ENCODE results near the gene WDR89.

The WDR89 gene

DNA sequence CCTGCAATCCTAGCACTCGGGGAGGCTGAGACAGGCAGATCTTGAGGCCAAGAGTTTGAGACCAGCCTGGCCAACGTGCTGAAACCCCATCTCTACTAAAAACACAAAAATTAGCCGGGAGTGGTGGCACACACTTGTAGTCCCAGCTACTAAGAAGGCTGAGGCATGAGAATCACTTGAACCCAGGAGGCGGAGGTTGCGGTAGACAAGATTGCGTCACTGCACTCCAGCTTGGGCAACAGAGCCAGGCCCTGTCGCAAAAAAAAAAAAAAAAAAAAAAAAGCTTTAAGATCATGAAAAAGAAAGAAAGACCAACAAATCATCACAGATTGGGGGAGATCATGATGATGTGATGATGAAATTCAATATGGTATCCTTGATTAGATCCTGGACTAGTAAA lies 30.6 kb downstream of the WDR89 start:
- H3K27ac ChIP-seq, result no peak overlapping the region
- no peak for TF ChIP-seq ZFX (IDR thresholded peaks at IDR 0.05; ENCODE audit: borderline replicate concordance)
- TF ChIP-seq CTCF (IDR thresholded peaks at IDR 0.05), result no peak

- TF ChIP-seq CTCF (IDR thresholded peaks at IDR 0.05) (no peak), ZFX (IDR thresholded peaks at IDR 0.05; ENCODE audit: borderline replicate concordance) (no peak)
- H3K27ac ChIP-seq, result no peak overlapping the region
These were observed 36.6 kb downstream of the WDR89 start for GRCh38 chr14:63605041-63605532.

DNA sequence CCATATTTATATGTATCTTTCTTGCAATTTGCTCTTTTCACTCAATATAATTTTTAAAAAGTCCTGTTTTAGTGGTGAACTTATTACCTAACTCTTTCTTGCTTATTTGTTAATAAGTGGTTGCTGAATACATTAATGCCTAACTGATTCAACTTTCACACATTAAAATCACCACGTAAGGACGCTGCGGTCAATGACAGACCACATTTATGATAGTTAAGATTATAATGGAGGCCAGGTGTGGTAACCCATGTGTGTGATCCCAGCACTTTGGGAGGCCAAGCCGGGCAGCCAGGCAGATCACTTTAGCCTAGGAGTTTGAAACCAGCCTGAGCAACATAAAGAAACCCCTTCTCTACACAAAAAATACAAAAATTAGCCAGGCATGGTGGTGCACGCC lies 37.0 kb downstream of the WDR89 start:
- H3K27ac ChIP-seq, result no peak overlapping the region
- TF ChIP-seq CTCF (IDR thresholded peaks at IDR 0.05) (no peak), ZFX (IDR thresholded peaks at IDR 0.05; ENCODE audit: borderline replicate concordance) (no peak)

- no peak overlapping the region for H3K27ac ChIP-seq
- TF ChIP-seq CTCF (IDR thresholded peaks at IDR 0.05), result no peak
- no peak for TF ChIP-seq ZFX (IDR thresholded peaks at IDR 0.05; ENCODE audit: borderline replicate concordance)
These were observed 37.9 kb downstream of the WDR89 start for GRCh38 chr14:63603749-63604277.

DNA sequence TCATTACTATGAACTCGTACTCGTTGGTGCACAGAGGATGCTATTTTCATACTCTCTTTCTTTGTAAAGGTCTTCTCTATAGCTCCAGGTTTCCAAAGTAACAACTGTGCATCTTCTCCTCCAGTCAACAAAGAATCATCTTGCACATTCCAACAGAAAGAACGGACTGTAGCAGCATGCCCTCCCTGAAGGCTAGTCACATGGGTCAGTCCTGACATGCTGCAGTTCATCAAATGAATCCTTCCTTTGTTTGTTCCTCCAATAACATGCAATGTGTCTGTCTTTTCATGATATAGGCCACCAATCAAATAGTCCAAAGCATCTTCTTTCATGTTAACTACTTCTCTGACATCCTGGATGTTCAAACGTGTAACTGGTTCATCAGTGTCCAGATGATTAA lies 42.9 kb downstream of the WDR89 start:
- no peak for TF ChIP-seq ZFX (IDR thresholded peaks at IDR 0.05; ENCODE audit: borderline replicate concordance)
- no peak for TF ChIP-seq CTCF (IDR thresholded peaks at IDR 0.05)
- H3K27ac ChIP-seq, result no peak overlapping the region

DNA sequence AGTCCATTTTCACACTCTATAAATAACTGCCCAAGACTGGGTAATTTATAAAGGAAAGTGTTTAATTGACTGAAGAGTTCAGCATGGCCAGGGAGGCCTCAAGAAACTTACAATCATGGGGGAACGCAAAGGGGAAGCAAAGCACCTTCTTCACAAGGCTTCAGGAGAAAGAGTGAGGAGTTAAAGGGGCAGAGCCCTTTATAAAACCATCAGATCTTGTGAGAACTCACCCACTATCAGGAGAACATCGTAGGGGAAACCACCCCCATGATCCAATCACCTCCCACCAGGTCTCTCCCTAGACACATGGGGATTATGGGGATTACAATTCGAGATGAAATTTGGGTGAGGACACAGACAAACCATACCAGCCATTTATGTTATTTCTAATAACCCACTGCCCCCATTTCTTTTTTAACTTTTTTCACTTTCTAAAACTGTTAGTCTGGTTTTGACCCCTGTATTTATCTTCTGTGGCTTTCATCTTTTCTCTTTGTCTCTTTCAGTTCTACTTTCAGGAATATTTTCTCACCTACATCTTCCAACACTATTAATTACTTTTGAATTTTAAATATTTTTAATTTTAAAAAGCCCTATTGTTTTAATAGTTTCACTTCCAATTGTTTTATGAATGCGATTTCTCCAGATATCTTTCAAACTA lies 44.5 kb downstream of the WDR89 start:
- TF ChIP-seq CTCF (IDR thresholded peaks at IDR 0.05), result no peak
- no peak for TF ChIP-seq ZFX (IDR thresholded peaks at IDR 0.05; ENCODE audit: borderline replicate concordance)
- no peak overlapping the region for H3K27ac ChIP-seq

Measured in 22Rv1 (cell line).